ENCODE measurements around the gene TOB2.
A peak's percentile ranks its signal among the peaks of the same experiment; 100 is the strongest.
"Not testable (repeated sequence)": the region's sequence is repeated elsewhere in the genome, so short reads cannot be mapped to it uniquely, and the experiment has no call there.

TOB2 gene

GRCh38 chr22:41461901-41462300 lies 15.3 kb upstream of the TOB2 start:
- DNase-seq, result no peak

GRCh38 chr22:41460071-41460470 lies 13.5 kb upstream of the TOB2 start:
- DNase-seq, result not testable (repeated sequence)

- DNase-seq, result no peak
These were observed 12.8 kb upstream of the TOB2 start for GRCh38 chr22:41459431-41459830.

- no peak for DNase-seq
These were observed 11.6 kb upstream of the TOB2 start for GRCh38 chr22:41458161-41458728.

- DNase-seq, result peak; percentile 97
These were observed 1.7 kb upstream of the TOB2 start for GRCh38 chr22:41448189-41448808.

GRCh38 chr22:41447435-41448188 lies 1.0 kb upstream of the TOB2 start:
- peak; percentile 60 for DNase-seq

DNA sequence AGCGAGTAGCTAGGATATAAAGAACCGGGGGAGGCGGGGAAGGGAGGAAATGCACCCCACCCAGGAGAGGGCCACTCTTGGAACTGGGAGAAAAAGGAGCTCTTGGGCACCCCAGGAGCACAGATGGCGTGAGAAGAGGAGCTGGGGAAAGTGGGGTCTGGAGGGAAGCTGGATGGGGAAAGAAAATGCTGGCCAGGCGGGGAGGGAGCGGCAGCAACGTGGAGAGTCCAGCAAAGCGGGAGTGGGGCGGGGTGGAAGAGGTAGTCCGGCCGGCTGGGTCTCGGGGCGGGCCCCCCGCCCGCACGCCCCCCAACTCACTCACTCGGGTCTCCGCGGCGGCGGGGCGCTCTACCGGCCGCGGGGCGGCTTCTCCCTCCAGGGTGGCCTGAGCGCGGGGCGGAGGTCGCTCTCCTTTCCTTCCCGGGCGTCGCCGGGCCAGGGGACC lies 522 bp downstream of the TOB2 start:
- no peak for DNase-seq

DNA sequence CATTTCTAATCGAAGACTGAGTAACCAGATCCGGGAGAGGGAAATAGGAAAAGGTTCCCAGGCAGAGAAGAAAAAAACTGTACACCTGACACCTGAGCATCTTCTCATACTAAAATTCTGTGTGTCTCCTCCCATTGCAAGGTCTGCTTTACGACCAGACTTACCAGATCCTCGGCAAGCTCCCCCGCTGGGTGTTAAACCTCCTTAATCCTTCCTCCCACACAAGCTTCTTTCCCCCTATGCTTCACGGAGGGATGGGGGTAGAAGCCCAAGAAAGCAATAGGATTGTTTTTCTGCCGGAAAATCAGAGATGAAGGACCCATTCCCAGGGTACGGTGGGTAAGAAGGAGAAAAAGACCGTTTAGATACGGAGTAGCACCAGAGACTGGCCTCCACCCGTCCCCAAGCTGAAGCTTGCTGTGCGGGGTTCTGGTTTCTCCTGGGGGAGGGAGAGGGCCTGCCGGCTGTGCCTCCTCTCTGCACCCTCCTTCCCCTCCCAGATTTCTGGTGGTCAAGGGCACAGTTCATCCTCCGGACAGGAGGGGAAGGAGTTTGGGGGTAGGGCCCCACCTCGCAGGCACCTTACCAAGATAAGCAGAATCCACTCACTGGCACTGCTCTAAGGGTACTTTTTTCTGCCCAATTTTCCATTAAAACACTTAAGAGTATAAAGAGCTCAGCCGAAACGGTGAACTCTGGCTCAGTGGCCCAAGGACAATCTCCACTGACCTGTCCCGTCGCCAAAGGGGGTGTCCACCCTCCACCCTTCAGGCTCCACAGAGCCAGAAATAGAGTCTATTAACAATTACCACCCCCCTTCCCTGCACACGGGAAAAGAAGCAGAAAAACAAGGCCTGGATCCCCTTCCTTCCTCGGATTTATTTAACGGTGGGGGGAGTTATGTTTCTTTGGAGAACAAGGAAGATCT lies 1.2 kb downstream of the TOB2 start:
- DNase-seq, result peak; percentile 43

GRCh38 chr22:41444360-41445128 lies 2.1 kb downstream of the TOB2 start:
- peak; percentile 91 for DNase-seq

DNA sequence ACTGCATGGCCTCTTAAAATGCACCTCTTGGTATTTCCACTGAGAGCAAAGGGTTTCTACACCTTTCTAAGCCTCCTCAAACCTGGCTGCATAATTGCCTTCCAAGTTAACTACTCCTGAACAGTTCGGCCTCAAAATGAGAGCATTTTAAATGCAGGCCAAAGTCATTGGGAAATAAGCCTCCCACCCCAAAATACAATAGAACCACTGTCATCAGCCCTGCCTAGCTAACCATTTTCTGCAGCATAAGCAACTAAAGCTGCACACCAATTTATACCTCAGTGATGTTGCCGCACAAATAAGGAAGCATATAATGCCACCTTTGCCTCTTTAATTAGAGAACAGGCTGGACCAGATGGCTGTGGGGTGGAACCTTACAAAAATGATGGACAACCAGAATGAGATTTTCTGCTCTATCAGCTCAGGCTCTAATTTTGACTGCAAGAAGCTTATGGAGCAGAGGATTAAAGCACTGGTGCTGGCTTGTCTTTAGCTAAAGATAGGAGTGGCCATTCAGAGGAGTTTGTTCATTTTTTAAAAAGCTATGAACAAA lies 4.3 kb downstream of the TOB2 start:
- DNase-seq, result no peak

DNA sequence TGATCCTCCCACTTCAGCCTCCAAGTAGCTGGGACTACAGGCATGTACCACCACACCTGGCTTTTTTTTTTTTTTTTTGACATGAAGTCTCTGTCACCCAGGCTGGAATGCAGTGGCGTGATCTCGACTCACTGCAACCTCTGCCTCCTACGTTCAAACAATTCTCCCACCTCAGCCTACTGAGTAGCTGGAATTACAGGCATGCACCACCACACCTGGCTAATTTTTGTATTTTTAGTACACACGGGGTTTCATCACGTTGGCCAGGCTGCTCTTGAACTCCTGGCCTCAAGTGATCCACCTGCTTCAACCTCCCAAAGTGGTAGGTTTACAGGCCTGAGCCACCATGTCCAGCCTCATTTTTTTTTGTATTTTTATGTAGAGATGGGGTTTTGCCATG lies 6.1 kb downstream of the TOB2 start:
- not testable (repeated sequence) for DNase-seq

- DNase-seq, result no peak
These were observed 9.4 kb downstream of the TOB2 start for GRCh38 chr22:41437198-41437597.

DNA sequence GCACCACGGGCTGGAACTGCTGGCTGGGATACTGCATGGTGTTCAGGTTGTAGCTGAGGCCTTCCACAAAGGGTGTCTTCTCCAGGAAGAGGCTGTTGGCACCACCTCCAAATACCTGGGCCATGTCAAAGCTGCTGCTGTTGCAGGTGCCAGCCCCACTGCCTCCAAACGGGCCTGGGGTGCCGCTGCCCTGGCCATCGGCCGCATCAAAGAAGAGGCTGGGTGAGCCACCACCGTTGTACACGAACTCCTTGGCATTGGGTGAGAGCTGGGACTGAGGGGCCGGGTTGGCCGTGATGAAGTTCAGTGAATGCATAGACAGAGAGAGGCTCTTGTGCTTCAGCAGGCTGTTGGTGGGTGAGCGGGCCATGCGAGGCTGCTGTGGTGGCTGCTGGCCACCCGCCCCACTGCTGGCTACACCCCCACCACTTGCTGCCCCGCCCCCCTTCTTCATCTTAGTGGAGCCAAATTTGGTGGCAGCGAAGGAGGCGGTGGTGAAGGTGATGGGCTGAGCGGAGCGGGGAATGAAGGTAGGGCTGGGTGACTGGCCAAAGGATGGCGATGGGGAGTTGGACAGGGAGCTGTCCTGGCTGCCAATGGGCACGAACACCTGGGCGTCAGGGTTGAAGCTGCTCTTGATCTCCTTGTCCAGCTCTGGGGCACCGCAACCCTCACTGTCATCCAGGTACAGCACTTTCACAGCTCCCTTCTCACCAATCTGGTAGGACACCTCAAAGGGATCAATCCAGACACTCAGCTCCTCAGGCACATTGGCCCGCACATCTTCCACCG lies 10.1 kb downstream of the TOB2 start:
- no peak for DNase-seq

- DNase-seq, result no peak
These were observed 11.0 kb downstream of the TOB2 start for GRCh38 chr22:41435560-41435959.

DNA sequence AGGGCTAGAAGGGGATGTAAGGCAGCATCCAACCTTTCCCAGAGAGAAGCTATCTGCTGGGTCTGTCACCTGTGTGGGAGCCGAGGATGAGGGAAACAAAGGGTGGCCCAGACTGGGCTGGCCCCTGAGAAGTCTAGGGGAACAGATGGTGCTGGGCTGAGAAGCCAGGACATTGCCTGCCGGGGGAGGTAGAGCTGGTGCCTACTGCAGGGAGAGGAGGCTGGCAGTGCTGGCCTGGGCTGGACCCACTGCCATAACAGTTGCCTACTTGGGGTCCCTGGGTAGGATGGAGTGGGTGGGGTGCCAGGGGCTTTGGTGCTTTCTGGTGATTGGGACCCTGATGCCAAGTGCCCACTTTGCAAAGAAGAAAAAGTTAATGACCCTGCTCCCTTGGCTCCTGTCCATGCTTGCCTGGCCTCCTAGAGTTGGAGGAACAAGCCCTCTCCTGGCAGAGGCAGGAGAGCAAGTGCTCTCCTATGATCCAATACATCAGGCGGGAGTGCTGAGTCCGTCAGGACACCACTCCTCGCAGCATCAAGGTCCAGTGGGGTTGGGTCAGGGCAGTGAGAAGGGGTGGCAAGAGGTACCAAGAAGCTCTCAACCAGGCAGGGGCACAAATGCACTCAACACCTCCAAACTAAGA lies 12.1 kb downstream of the TOB2 start:
- not testable (repeated sequence) for DNase-seq

- not testable (repeated sequence) for DNase-seq
These were observed 13.1 kb downstream of the TOB2 start for GRCh38 chr22:41433480-41433879.

DNA sequence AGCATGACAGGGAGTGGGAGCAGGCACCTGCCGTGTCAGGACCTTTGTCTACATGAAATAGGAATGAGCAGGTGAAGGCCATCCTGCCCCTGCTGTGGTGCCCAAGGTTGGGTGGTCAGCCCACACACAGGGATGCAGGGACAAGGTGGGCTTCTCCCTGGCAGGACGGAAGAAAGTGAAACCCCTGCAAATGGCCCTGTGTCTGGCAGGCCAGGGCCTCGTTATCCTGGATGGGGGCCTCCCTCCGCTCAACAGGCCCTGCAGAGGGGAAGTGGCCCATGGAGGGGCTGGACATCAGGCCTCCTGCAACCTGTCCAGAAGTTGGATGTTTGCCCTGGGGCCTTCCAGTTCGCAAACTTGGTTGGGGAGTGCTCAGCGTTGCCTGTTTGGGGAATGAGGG lies 14.9 kb downstream of the TOB2 start:
- DNase-seq, result no peak

- DNase-seq, result no peak
These were observed 16.7 kb downstream of the TOB2 start for GRCh38 chr22:41429951-41430332.

- DNase-seq, result no peak
These were observed 17.2 kb downstream of the TOB2 start for GRCh38 chr22:41429232-41429950.

Measured in CD4-positive, alpha-beta T cell treated with Interleukin-17A for 1 hour (primary cell).